ENCODE results near the gene CTNNA2.
A peak's percentile ranks its signal among the peaks of the same experiment; 100 is the strongest.

CTNNA2 gene

DNA sequence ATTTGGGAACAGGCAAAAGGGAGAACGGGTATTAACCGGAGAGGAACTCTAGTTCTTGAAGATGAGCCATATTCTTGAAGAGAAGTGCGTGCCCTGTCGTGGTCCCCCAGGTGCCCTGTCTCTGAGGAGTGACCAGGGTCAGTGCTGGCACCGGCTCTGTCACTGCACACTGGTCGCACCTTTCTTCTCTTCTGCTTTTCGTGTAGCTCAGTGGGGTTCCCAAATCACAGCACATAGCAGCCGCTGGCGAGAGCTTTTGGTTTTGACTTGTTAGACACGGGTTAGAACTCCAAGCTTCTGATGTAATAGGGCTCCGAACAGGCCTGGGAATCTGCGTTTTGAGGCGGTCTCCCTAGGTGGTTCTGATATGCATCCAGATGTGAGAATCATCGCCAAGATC, 810.1 kb downstream of the CTNNA2 start:
- Histone ChIP-seq H3K27me3 (ENCODE audit: low read depth, low read length) (peaks cover 7% of the 10 kb centered on the region), H3K4me3 (ENCODE audit: low read length) (no peak overlapping the region), H3K4me2 (ENCODE audit: low read length) (no peak overlapping the region), H3K79me2 (ENCODE audit: low read length) (no peaks in the 10 kb centered on the region), H3K27ac (ENCODE audit: low read length) (no peak overlapping the region), H4K20me1 (ENCODE audit: insufficient read depth, low read length) (no peaks in the 10 kb centered on the region), H3K4me1 (ENCODE audit: low read length) (no peaks in the 10 kb centered on the region), H2AFZ (ENCODE audit: low read depth, low read length) (no peak overlapping the region), H3K36me3 (replicated peaks; ENCODE audit: low read depth, low read length) (no peaks in the 10 kb centered on the region), H3K9me3 (ENCODE audit: insufficient read depth, low read length) (no peaks in the 10 kb centered on the region), H3K9ac (ENCODE audit: low read length) (no peak overlapping the region)
- TF ChIP-seq, protein P1, sequence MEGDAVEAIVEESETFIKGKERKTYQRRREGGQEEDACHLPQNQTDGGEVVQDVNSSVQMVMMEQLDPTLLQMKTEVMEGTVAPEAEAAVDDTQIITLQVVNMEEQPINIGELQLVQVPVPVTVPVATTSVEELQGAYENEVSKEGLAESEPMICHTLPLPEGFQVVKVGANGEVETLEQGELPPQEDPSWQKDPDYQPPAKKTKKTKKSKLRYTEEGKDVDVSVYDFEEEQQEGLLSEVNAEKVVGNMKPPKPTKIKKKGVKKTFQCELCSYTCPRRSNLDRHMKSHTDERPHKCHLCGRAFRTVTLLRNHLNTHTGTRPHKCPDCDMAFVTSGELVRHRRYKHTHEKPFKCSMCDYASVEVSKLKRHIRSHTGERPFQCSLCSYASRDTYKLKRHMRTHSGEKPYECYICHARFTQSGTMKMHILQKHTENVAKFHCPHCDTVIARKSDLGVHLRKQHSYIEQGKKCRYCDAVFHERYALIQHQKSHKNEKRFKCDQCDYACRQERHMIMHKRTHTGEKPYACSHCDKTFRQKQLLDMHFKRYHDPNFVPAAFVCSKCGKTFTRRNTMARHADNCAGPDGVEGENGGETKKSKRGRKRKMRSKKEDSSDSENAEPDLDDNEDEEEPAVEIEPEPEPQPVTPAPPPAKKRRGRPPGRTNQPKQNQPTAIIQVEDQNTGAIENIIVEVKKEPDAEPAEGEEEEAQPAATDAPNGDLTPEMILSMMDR (IDR thresholded peaks at IDR 0.05; ENCODE audit: low read depth, low read length), result no peak
- no peak for TF ChIP-seq EZH2phosphoT487 (IDR thresholded peaks at IDR 0.05; ENCODE audit: low read depth)

DNA sequence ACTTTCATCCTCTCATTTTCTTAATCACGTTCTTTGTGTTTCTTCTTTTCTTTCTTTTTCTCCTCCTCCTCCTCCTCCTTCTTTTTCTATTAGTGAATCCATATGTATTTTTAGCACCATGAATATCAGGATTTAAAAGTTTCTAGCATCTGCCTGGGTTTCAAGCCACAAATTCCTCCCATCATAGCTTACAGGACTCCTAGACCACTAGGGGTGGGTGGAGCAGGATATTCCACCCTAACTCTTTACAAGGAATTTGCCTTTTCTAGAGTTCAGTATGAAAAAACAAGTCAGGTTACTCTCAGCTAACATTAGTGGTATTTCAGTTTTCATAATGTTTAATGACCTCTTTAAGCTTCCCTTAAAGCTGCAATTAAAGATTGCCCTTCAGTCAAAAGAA, 810.8 kb downstream of the CTNNA2 start:
- no peaks in the 10 kb centered on the region for H3K36me3 ChIP-seq (replicated peaks; ENCODE audit: low read depth, low read length)
- no peak overlapping the region for H3K27ac ChIP-seq (ENCODE audit: low read length)
- no peak overlapping the region for H3K9ac ChIP-seq (ENCODE audit: low read length)
- H2AFZ ChIP-seq (ENCODE audit: low read depth, low read length), result no peak overlapping the region
- H3K4me3 ChIP-seq (ENCODE audit: low read length), result no peak overlapping the region
- H3K4me1 ChIP-seq (ENCODE audit: low read length), result no peaks in the 10 kb centered on the region
- H3K27me3 ChIP-seq (ENCODE audit: low read depth, low read length), result peaks cover 7% of the 10 kb centered on the region
- TF ChIP-seq, protein P1 (IDR thresholded peaks at IDR 0.05; ENCODE audit: low read depth, low read length), result no peak
- no peak for TF ChIP-seq EZH2phosphoT487 (IDR thresholded peaks at IDR 0.05; ENCODE audit: low read depth)
- no peaks in the 10 kb centered on the region for H4K20me1 ChIP-seq (ENCODE audit: insufficient read depth, low read length)
- H3K4me2 ChIP-seq (ENCODE audit: low read length), result no peak overlapping the region
- H3K79me2 ChIP-seq (ENCODE audit: low read length), result no peaks in the 10 kb centered on the region
- no peaks in the 10 kb centered on the region for H3K9me3 ChIP-seq (ENCODE audit: insufficient read depth, low read length)

DNA sequence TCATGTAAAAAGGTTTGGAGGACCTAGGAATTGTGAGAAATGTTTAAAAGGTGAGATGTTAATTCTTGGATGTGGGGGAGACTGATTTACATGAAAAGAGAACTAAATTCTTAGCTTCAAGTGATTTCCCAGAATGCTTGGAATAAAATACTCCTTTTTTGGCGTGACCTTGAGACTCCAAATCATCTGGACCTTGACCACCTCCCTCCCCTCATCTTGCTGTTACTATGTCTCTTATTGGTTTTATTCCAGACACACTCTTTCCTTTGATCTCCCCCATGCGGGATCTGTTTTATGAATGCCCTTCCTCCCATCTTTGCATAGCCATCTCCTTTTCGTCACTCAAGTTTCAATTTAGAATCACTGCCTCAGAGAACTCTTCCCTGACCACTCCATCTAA, 811.7 kb downstream of the CTNNA2 start:
- TF ChIP-seq EZH2phosphoT487 (IDR thresholded peaks at IDR 0.05; ENCODE audit: low read depth), result no peak
- TF ChIP-seq, protein P1 (IDR thresholded peaks at IDR 0.05; ENCODE audit: low read depth, low read length), result no peak
- no peaks in the 10 kb centered on the region for H3K36me3 ChIP-seq (replicated peaks; ENCODE audit: low read depth, low read length)
- H2AFZ ChIP-seq (ENCODE audit: low read depth, low read length), result no peak overlapping the region
- no peaks in the 10 kb centered on the region for H3K4me1 ChIP-seq (ENCODE audit: low read length)
- no peaks in the 10 kb centered on the region for H3K79me2 ChIP-seq (ENCODE audit: low read length)
- no peak overlapping the region for H3K27ac ChIP-seq (ENCODE audit: low read length)
- no peaks in the 10 kb centered on the region for H4K20me1 ChIP-seq (ENCODE audit: insufficient read depth, low read length)
- no peak overlapping the region for H3K4me3 ChIP-seq (ENCODE audit: low read length)
- H3K4me2 ChIP-seq (ENCODE audit: low read length), result no peak overlapping the region
- H3K27me3 ChIP-seq (ENCODE audit: low read depth, low read length), result peaks cover 7% of the 10 kb centered on the region
- H3K9me3 ChIP-seq (ENCODE audit: insufficient read depth, low read length), result no peaks in the 10 kb centered on the region
- no peak overlapping the region for H3K9ac ChIP-seq (ENCODE audit: low read length)

DNA sequence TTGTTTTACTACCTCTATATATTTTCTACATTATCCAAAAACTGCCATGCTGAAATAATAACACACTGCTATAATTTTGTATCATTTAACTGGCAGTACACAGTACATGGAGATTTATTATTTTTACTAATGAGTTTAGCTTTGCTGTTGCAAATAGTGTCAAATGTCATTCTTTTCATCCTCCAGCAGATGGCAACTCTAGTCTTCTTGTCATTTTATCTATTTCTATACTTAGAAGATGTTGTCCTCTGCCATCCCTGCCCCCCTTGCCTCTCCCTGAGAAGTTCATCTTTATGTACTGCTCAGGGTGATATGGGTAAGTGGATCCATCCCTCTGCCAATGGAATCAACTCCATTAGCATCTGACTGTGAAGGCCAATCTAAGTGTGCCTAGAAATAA, 813.4 kb downstream of the CTNNA2 start:
- Histone ChIP-seq H3K79me2 (ENCODE audit: low read length) (no peaks in the 10 kb centered on the region), H2AFZ (ENCODE audit: low read depth, low read length) (no peak overlapping the region), H3K36me3 (replicated peaks; ENCODE audit: low read depth, low read length) (no peaks in the 10 kb centered on the region), H3K4me2 (ENCODE audit: low read length) (no peak overlapping the region), H3K4me1 (ENCODE audit: low read length) (no peaks in the 10 kb centered on the region), H3K27me3 (ENCODE audit: low read depth, low read length) (peaks cover 7% of the 10 kb centered on the region), H3K9me3 (ENCODE audit: insufficient read depth, low read length) (no peaks in the 10 kb centered on the region), H3K4me3 (ENCODE audit: low read length) (no peak overlapping the region), H3K27ac (ENCODE audit: low read length) (no peak overlapping the region), H4K20me1 (ENCODE audit: insufficient read depth, low read length) (no peaks in the 10 kb centered on the region), H3K9ac (ENCODE audit: low read length) (no peak overlapping the region)
- no peak for TF ChIP-seq EZH2phosphoT487 (IDR thresholded peaks at IDR 0.05; ENCODE audit: low read depth)
- TF ChIP-seq, protein P1 (IDR thresholded peaks at IDR 0.05; ENCODE audit: low read depth, low read length), result peak; percentile 58

Measured in OCI-LY3 (cell line).